Measurements from ENCODE around the gene VMO1.
A peak's percentile ranks its signal among the peaks of the same experiment; 100 is the strongest.

VMO1 gene

DNA sequence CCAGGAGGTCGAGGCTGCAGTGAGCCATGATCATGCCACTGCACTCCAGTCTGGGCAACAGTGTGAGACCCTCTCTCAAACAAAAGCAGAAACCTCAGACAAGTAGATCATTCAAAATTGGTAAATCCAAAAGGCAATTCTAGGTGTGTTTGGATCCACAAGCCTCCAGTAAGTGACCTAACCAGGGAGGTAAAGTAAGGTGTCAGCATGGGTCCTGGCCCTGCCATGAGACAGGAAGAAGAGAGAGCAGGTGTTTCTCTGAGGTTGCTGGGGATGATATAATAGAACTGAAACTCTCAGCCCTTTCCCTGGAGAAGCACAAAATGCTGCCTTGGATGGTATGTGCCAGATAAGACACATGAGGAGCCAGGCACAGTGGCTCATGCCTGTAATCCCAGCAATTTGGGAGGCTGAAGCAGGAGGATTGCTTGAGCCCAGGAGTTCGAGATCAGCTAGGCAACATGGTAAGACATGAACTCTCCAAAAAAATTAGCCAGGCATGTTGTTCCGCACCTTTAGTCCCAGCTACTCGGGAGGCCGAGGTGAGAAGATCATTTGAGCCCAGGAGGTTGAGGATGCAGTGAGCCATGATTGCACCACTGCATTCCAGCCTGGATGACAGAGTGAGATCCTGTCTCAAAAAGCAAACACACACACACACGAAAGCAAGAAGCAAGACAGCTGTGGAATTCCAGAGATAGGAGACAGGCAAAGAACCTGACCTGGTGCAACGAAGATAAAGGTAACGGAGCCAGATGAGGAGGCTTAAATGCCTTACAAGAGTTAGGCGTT, 8.0 kb downstream of the VMO1 start:
- Histone ChIP-seq H3K4me1 (no peaks in the 10 kb centered on the region), H3K4me2 (ENCODE audit: low read length) (no peak overlapping the region), H3K4me3 (ENCODE audit: low read depth, low read length) (no peak overlapping the region), H3K27ac (no peak overlapping the region), H3K79me2 (no peaks in the 10 kb centered on the region), H3K27me3 (ENCODE audit: control insufficient read depth, insufficient read depth, low read length) (no peaks in the 10 kb centered on the region), H2AFZ (no peak overlapping the region), H3K36me3 (ENCODE audit: control insufficient read depth, insufficient read depth, low read length) (no peaks in the 10 kb centered on the region), H3K9ac (no peak overlapping the region), H3K9me3 (ENCODE audit: control insufficient read depth, low read length) (no peaks in the 10 kb centered on the region)
- TF ChIP-seq, protein P1, sequence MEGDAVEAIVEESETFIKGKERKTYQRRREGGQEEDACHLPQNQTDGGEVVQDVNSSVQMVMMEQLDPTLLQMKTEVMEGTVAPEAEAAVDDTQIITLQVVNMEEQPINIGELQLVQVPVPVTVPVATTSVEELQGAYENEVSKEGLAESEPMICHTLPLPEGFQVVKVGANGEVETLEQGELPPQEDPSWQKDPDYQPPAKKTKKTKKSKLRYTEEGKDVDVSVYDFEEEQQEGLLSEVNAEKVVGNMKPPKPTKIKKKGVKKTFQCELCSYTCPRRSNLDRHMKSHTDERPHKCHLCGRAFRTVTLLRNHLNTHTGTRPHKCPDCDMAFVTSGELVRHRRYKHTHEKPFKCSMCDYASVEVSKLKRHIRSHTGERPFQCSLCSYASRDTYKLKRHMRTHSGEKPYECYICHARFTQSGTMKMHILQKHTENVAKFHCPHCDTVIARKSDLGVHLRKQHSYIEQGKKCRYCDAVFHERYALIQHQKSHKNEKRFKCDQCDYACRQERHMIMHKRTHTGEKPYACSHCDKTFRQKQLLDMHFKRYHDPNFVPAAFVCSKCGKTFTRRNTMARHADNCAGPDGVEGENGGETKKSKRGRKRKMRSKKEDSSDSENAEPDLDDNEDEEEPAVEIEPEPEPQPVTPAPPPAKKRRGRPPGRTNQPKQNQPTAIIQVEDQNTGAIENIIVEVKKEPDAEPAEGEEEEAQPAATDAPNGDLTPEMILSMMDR (IDR thresholded peaks at IDR 0.05), result no peak

DNA sequence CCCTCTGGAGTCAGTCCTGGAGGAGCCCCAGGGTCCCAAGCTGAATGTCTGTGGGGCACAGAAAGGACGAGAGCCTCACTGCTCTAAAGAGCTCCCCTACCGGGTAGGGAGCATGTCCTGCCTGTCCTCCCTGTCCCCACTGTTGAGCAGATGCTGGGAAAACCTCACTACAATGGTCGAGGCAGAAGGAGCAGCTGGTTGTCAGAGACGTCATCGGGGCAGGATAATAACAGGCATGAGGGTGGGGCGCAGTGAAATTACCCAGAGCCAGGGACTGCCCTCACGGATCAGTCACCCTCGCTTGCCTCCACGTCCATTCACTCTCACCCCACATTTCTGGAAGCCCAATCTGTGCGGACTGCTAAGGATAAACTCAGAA, 13.9 kb downstream of the VMO1 start:
- H3K36me3 ChIP-seq (ENCODE audit: control insufficient read depth, insufficient read depth, low read length), result no peaks in the 10 kb centered on the region
- no peaks in the 10 kb centered on the region for H3K27me3 ChIP-seq (ENCODE audit: control insufficient read depth, insufficient read depth, low read length)
- H3K4me1 ChIP-seq, result peaks cover 8% of the 10 kb centered on the region
- no peak overlapping the region for H3K9ac ChIP-seq
- H3K79me2 ChIP-seq, result no peaks in the 10 kb centered on the region
- H2AFZ ChIP-seq, result peak overlapping the region; percentile 79
- H3K9me3 ChIP-seq (ENCODE audit: control insufficient read depth, low read length), result no peaks in the 10 kb centered on the region
- no peak overlapping the region for H3K4me3 ChIP-seq (ENCODE audit: low read depth, low read length)
- H3K27ac ChIP-seq, result no peak overlapping the region
- no peak overlapping the region for H3K4me2 ChIP-seq (ENCODE audit: low read length)
- TF ChIP-seq, protein P1 (IDR thresholded peaks at IDR 0.05), result no peak

DNA sequence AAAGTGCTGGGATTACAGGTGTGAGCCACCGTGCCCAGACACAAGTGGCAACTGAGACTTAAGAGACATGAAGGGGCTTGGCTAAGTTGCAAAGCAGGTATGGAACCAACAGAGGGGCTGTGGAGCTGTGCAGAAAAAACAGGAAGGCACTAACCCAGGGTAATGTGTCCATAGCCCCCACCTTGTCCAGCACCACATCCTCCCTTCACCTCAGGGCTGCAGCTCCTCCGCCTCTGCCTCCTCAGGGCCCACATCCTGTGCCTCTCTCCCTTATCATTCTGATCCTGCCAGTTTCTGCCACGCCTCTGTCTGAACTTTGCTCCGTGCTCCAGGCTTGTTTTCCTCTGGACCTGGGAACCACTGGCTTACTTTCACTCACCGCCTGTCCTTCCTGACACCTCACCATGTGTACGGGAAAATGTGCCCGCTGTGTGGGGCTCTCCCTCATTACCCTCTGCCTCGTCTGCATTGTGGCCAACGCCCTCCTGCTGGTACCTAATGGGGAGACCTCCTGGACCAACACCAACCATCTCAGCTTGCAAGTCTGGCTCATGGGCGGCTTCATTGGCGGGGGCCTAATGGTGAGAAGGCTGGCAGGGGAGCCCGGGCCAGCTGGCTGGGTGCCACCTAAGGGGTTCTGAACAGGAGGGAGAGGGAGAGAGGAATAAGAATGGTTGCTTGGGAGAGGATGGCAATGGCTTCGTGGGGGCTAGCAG, 14.5 kb downstream of the VMO1 start, which contains the start of gene TM4SF5:
Gene TM4SF5, plus strand, starts transcription at position 368 of the 716 bp plus-strand sequence. Its CDS starts 37 bp downstream, at position 405.
- H3K4me2 ChIP-seq (ENCODE audit: low read length), result peak within 1 kb of the TSS; percentile 50
- H3K4me3 ChIP-seq (ENCODE audit: low read depth, low read length), result no peak within 1 kb of the TSS
- H3K36me3 ChIP-seq (ENCODE audit: control insufficient read depth, insufficient read depth, low read length), result no peaks in the 10 kb centered on the region
- no peaks in the 10 kb centered on the region for H3K9me3 ChIP-seq (ENCODE audit: control insufficient read depth, low read length)
- H2AFZ ChIP-seq, result peak within 1 kb of the TSS; percentile 79
- H3K4me1 ChIP-seq, result peaks cover 8% of the 10 kb centered on the region
- TF ChIP-seq, protein P1 (IDR thresholded peaks at IDR 0.05), result no peak
- no peak within 1 kb of the TSS for H3K9ac ChIP-seq
- no peaks in the 10 kb centered on the region for H3K79me2 ChIP-seq
- peak within 1 kb of the TSS; percentile 32 for H3K27ac ChIP-seq
- H3K27me3 ChIP-seq (ENCODE audit: control insufficient read depth, insufficient read depth, low read length), result no peaks in the 10 kb centered on the region

DNA sequence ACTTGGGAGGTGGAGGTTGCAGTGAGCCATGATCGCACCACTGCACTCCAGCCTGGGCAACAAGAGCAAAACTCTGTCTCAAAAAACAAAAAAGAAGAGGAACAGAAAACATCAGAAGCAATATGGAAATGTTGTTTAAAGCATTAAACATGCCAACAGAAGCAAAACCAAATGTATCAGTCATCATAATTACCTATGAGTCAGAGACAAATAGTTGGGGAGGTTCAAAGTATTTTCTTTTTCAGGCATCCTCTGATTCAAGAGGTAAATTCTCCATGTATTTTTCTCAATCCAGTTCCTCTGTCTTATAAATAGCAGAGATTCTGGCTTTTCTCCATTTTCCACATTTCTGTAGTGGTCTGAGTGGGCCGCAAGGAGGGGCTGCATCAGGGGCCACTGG, 16.5 kb downstream of the VMO1 start:
- Histone ChIP-seq H3K9me3 (ENCODE audit: control insufficient read depth, low read length) (no peaks in the 10 kb centered on the region), H3K79me2 (no peaks in the 10 kb centered on the region), H3K4me2 (ENCODE audit: low read length) (no peak overlapping the region), H3K36me3 (ENCODE audit: control insufficient read depth, insufficient read depth, low read length) (no peaks in the 10 kb centered on the region), H3K9ac (no peak overlapping the region), H3K4me3 (ENCODE audit: low read depth, low read length) (no peak overlapping the region), H3K4me1 (peaks cover 8% of the 10 kb centered on the region), H2AFZ (no peak overlapping the region), H3K27ac (no peak overlapping the region), H3K27me3 (ENCODE audit: control insufficient read depth, insufficient read depth, low read length) (no peaks in the 10 kb centered on the region)
- TF ChIP-seq, protein P1 (IDR thresholded peaks at IDR 0.05), result no peak
